HepG2 (cell line): ENCODE results near the gene XRCC2. TPM values are rescaled to one million over a fixed set of nuclear protein-coding genes. Genes with fewer than 3 reads are reported as not detected.

Experiments
- ATAC-seq: fragments of 200-7000 bp; cut with Tn5 transposase; 3 replicates; pipeline ENCODE4 v1.9.1; 2020; ENCODE audit warnings: mild to moderate bottlenecking, moderate library complexity
- BruUV-seq: library from RNA; stranded (reverse); fragments of 400-500 nt; replicated peaks from 2 replicates; lab custom pipeline; 2021; lab: Mats Ljungman, UMichigan
- CTCF ChIA-PET: fragments of 300-600 bp; formaldehyde crosslinking; extraction: SDS; loops from one replicate; lab custom pipeline; 2021; ENCODE audit warnings: low total read pairs, inconsistent platforms, low intra/inter-chr PET ratio; lab: Yijun Ruan, JAX
- POLR2A ChIA-PET: fragments of 350-600 bp; sonication (Branson Sonifier 250); formaldehyde crosslinking; loops from one replicate; lab custom pipeline; 2020; ENCODE audit warnings: antibody characterized with exemption, inconsistent platforms; lab: Yijun Ruan, JAX
- DNase-seq: peaks from one replicate; pipeline ENCODE4 v3.0.0-alpha.2; 2015; ENCODE audit warnings: low spot score
- FAIRE-seq: peaks from 3 replicates; lab custom pipeline; 2011; peaks lifted over from hg19 to GRCh38; lab: Jason Lieb, UNC
- H2AFZ ChIP-seq: one replicate; pipeline ENCODE4 v1.6.1; 2011; ENCODE audit warnings: low read length, inconsistent platforms
- H3K27ac ChIP-seq: fragments of 300-600 bp; 3 replicates; pipeline ENCODE4 v1.8.0; 2011; ENCODE audit warnings: mixed run types, mild to moderate bottlenecking, mixed read lengths, low read length, inconsistent platforms; ENCODE audit not compliant: insufficient read depth; ENCODE audit errors: extremely low read length
- H3K27me3 ChIP-seq, 2 experiments: fragments of 200-600 bp in 1 of 2; 2 replicates in 1 of 2; 3 replicates in 1 of 2; pipeline versions ENCODE4 v1.6.0 to v1.8.0; 2011; ENCODE audit warnings: low read length in 2 of 2, mild to moderate bottlenecking in 2 of 2, moderate library complexity in 2 of 2, inconsistent platforms in 1 of 2; ENCODE audit not compliant: insufficient read depth in 2 of 2, control insufficient read depth in 1 of 2
- H3K36me3 ChIP-seq, 2 experiments: fragments of 200-600 bp in 1 of 2; replicated peaks in 1 of 2; 2 replicates in 1 of 2; 3 replicates in 1 of 2; pipeline versions ENCODE4 v1.5.1 to v1.8.0; 2011; ENCODE audit warnings: low read length in 2 of 2, inconsistent platforms in 1 of 2; ENCODE audit not compliant: insufficient read depth in 2 of 2, control insufficient read depth in 1 of 2
- H3K4me1 ChIP-seq: 2 replicates; pipeline ENCODE4 v1.5.1; 2012; ENCODE audit warnings: low read length, inconsistent platforms; ENCODE audit not compliant: insufficient read depth
- H3K4me2 ChIP-seq: 2 replicates; pipeline ENCODE4 v1.6.0; 2011; ENCODE audit warnings: low read depth, low read length, inconsistent platforms
- H3K4me3 ChIP-seq, 3 experiments: fragments of 200-600 bp in 1 of 3; sonication (generic), shearing (Covaris generic) in 1 of 3; replicated peaks in 1 of 3; 2 replicates each; pipeline ENCODE4 v1.5.1; 2011 to 2016; ENCODE audit warnings: low read length in 3 of 3, inconsistent platforms in 2 of 3, low read depth in 2 of 3, mild to moderate bottlenecking in 2 of 3, control low read depth in 1 of 3, mixed read lengths in 1 of 3; ENCODE audit not compliant: insufficient read depth in 1 of 3
- H3K79me2 ChIP-seq: one replicate; pipeline ENCODE4 v1.6.1; 2011; ENCODE audit warnings: low read length, inconsistent platforms; ENCODE audit not compliant: insufficient read depth
- H3K9ac ChIP-seq: 2 replicates; pipeline ENCODE4 v1.6.0; 2011; ENCODE audit warnings: mild to moderate bottlenecking, low read depth, low read length, inconsistent platforms; ENCODE audit not compliant: insufficient read depth
- H3K9me3 ChIP-seq: 2 replicates; pipeline ENCODE4 v1.5.1; 2012; ENCODE audit warnings: mild to moderate bottlenecking, low read length
- H4K20me1 ChIP-seq: 2 replicates; pipeline ENCODE4 v1.6.0; 2011; ENCODE audit warnings: inconsistent platforms, mild to moderate bottlenecking, low read length, moderate library complexity; ENCODE audit not compliant: insufficient read depth
- AKAP8 ChIP-seq: sonication (generic); formaldehyde crosslinking; IDR thresholded peaks from 2 replicates; pipeline ENCODE4 v1.5.1; 2020; ENCODE audit warnings: mild to moderate bottlenecking, missing genetic modification reagents
- ATF1 ChIP-seq: IDR thresholded peaks from 2 replicates; pipeline ENCODE4 v1.6.1; 2016; ENCODE audit warnings: mild to moderate bottlenecking, control low read depth
- ATF7-NPFF ChIP-seq: sonication (generic); formaldehyde crosslinking; IDR thresholded peaks from 2 replicates; pipeline ENCODE4 v1.8.1; 2023; ENCODE audit warnings: mild to moderate bottlenecking, low read depth, missing genetic modification reagents, moderate library complexity
- JDP2 ChIP-seq: sonication (generic); formaldehyde crosslinking; IDR thresholded peaks from 2 replicates; pipeline ENCODE4 v1.8.1; 2022; ENCODE audit warnings: missing genetic modification reagents, borderline replicate concordance
- KAT2B ChIP-seq: fragments of 150-350 bp; IDR thresholded peaks from 2 replicates; pipeline ENCODE4 v1.6.1; 2014; ENCODE audit warnings: low read depth, low read length, borderline replicate concordance
- MLLT10 ChIP-seq: sonication (generic); formaldehyde crosslinking; IDR thresholded peaks from 2 replicates; pipeline ENCODE4 v1.4.0; 2020; ENCODE audit warnings: missing genetic modification reagents
- MTF2 ChIP-seq: sonication (generic); formaldehyde crosslinking; IDR thresholded peaks from 2 replicates; pipeline ENCODE4 v1.5.0; 2020; ENCODE audit warnings: missing genetic modification reagents, borderline replicate concordance
- SAP130 ChIP-seq: IDR thresholded peaks from 2 replicates; pipeline ENCODE4 v1.6.1; 2016; ENCODE audit warnings: low read depth
- SIX4 ChIP-seq: sonication (generic); formaldehyde crosslinking; IDR thresholded peaks from 2 replicates; pipeline ENCODE4 v1.4.0; 2020; ENCODE audit warnings: missing genetic modification reagents
- SMARCC2 ChIP-seq: fragments of 450-650 bp; IDR thresholded peaks from 2 replicates; pipeline ENCODE4 v1.6.1; 2017; ENCODE audit warnings: antibody characterized with exemption, mild to moderate bottlenecking
- TAF15 ChIP-seq: fragments of 200-400 bp; formaldehyde crosslinking; IDR thresholded peaks from one replicate; pipeline ENCODE4 v1.6.1; 2018; ENCODE audit warnings: mild to moderate bottlenecking, low read depth, low read length; ENCODE audit not compliant: poor library complexity, severe bottlenecking
- THAP11 ChIP-seq: IDR thresholded peaks from 2 replicates; pipeline ENCODE4 v1.6.1; 2016; ENCODE audit warnings: missing biosample characterization, missing genetic modification reagents
- ZNF121 ChIP-seq: sonication (generic); formaldehyde crosslinking; IDR thresholded peaks from 2 replicates; pipeline ENCODE4 v1.5.0; 2020; ENCODE audit warnings: mild to moderate bottlenecking, missing genetic modification reagents
- ZNF33A ChIP-seq: sonication (generic); formaldehyde crosslinking; IDR thresholded peaks from 2 replicates; pipeline ENCODE4 v1.5.1; 2020; ENCODE audit warnings: missing genetic modification reagents, mild to moderate bottlenecking, moderate library complexity, borderline replicate concordance
- ZNF431 ChIP-seq: sonication (generic); formaldehyde crosslinking; IDR thresholded peaks from 2 replicates; pipeline ENCODE4 v1.9.0; 2022; ENCODE audit warnings: missing genetic modification reagents, low read depth, mild to moderate bottlenecking, borderline replicate concordance
- ZNF562 ChIP-seq: sonication (generic); formaldehyde crosslinking; IDR thresholded peaks from 2 replicates; pipeline ENCODE4 v1.8.0; 2022; ENCODE audit warnings: missing genetic modification reagents, borderline replicate concordance
- WGBS: methylation state at CpG from one replicate; pipeline ENCODE4 v1.1.6; 2017; ENCODE audit warnings: low lambda C conversion rate; 5-methylcytosine and 5-hydroxymethylcytosine counted together
- in situ Hi-C: cut with HindIII; loops from 2 replicates; pipeline ENCODE4 v1.10.0; 2017; ENCODE audit warnings: low pct_unique_long_range_greater_than_20kb; ENCODE audit not compliant: extremely low pct_ligation_motif_present
- intact Hi-C: fragments of 100-400 bp; cut with micrococcal nuclease; formaldehyde crosslinking; loops from one replicate; pipeline ENCODE4 v1.10.0; 2022; ENCODE audit not compliant: unreplicated experiment
- polyA plus RNA-seq, 8 experiments: library from polyadenylated mRNA; depleted of rRNA in 3 of 8; stranded (reverse) in 7 of 8; unstranded in 1 of 8; fragments of >200 nt; fragmentation: Illumina TruSeq in 4 of 8; extraction: Trizol in 4 of 8; gene quantifications; 2 replicates each; pipeline versions ENCODE4 v1.2.1 to v1.2.3, GENCODE V29; 2011 to 2016; ENCODE audit warnings: low read depth in 4 of 8, missing spikeins in 1 of 8, mixed read lengths in 1 of 8; ENCODE audit not compliant: insufficient read depth in 1 of 8
- total RNA-seq, 5 experiments: library from RNA; depleted of rRNA; stranded (reverse); fragments of >200 nt; fragmentation: Illumina TruSeq; extraction: Trizol; gene quantifications; 2 replicates each; pipeline ENCODE4 v1.2.3, GENCODE V29; 2016; ENCODE audit warnings: low read depth in 1 of 5
- TF ChIP-seq, protein P1 (sequence below): sonication (generic); formaldehyde crosslinking; IDR thresholded peaks from 2 replicates; pipeline ENCODE4 v1.4.0; 2020; ENCODE audit warnings: missing genetic modification reagents
- TF ChIP-seq, protein P2 (sequence below): sonication (generic); formaldehyde crosslinking; IDR thresholded peaks from 2 replicates; pipeline ENCODE4 v1.8.1; 2023; ENCODE audit warnings: mild to moderate bottlenecking, missing genetic modification reagents, borderline replicate concordance

The XRCC2 gene
- total and polyA plus RNA-seq, 2 of the 13 experiments (the other 11 are each of a cell fraction or from before 2014, with no cell fraction given): 3.8 to 14.5 TPM

DNA sequence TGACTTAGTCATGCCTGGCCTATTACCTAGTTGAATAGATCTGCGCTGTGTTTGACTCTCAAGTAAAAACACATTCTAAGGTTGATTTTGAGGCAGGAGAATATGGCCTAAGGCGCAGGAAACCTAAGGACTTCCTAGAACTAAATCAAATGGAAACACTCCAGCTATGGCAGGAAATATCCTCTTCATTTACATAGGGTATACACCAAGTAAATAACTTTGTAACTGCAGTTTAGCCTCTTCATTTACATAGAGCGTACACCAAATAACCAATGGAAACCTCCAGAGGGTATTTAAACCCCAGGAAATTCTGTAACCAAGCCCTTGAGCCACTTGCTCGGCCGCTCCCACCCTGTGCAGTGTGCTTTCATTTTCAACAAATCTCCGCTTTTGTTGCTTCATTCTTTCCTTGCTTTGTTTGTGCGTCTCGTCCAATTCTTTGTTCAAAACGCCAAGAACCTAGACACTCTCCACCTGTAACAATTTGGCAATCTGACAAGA lies 35.6 kb upstream of the XRCC2 start (continued):
- no peak for TF ChIP-seq JDP2
- TF ChIP-seq, protein P1, sequence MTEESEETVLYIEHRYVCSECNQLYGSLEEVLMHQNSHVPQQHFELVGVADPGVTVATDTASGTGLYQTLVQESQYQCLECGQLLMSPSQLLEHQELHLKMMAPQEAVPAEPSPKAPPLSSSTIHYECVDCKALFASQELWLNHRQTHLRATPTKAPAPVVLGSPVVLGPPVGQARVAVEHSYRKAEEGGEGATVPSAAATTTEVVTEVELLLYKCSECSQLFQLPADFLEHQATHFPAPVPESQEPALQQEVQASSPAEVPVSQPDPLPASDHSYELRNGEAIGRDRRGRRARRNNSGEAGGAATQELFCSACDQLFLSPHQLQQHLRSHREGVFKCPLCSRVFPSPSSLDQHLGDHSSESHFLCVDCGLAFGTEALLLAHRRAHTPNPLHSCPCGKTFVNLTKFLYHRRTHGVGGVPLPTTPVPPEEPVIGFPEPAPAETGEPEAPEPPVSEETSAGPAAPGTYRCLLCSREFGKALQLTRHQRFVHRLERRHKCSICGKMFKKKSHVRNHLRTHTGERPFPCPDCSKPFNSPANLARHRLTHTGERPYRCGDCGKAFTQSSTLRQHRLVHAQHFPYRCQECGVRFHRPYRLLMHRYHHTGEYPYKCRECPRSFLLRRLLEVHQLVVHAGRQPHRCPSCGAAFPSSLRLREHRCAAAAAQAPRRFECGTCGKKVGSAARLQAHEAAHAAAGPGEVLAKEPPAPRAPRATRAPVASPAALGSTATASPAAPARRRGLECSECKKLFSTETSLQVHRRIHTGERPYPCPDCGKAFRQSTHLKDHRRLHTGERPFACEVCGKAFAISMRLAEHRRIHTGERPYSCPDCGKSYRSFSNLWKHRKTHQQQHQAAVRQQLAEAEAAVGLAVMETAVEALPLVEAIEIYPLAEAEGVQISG: no peak
- no peak for TF ChIP-seq MLLT10 (CRISPR knock-in tag)
- no peak for TF ChIP-seq KAT2B
- no peak for TF ChIP-seq ATF7-NPFF (CRISPR knock-in tag)
- TF ChIP-seq ZNF562: no peak

DNA sequence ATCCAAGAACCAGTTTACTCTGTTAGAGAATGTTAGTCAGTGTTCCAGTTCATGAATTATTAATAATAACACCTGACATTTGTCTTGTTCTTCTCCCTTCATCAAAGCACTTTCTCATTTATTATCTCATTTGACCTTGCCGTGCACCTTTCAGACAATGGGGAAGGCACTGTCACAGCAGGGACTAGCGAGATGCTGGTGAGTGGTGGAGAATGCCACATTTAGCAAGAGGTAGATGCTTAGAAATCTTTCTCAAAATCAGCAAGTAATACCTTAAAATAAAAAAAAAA lies 34.2 kb upstream of the XRCC2 start:
- CTCF ChIA-PET: no interaction called here
- no peak overlapping the region for H3K27ac ChIP-seq

More for the DNA sequence above, 34.2 kb upstream of the XRCC2 start:
- peaks cover 12% of the 10 kb centered on the region for H3K4me1 ChIP-seq
- BruUV-seq: no TSS peak
- in situ Hi-C loops: no loop called here
- DNase-seq: no peak
- no peaks in the 10 kb centered on the region for H3K36me3 ChIP-seq
- TF ChIP-seq, protein P2, sequence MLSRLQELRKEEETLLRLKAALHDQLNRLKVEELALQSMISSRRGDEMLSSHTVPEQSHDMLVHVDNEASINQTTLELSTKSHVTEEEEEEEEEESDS: no peak
- TF ChIP-seq SIX4: no peak
- no peak for TF ChIP-seq ZNF121
- no peak for TF ChIP-seq ATF1 (CRISPR knock-in tag)
- no peak for TF ChIP-seq TAF15
- no peak for TF ChIP-seq SMARCC2
- no peak for TF ChIP-seq AKAP8 (CRISPR knock-in tag)
- TF ChIP-seq SAP130 (CRISPR knock-in tag): no peak
- TF ChIP-seq ZNF33A: no peak
- TF ChIP-seq ZNF431 (CRISPR knock-in tag): no peak
- no peak for TF ChIP-seq KAT2B
- no peak for TF ChIP-seq THAP11 (CRISPR knock-in tag)
- TF ChIP-seq MTF2 (CRISPR knock-in tag): no peak
- TF ChIP-seq, all 625 proteins: peak for 0
- FAIRE-seq (no peak), ATAC-seq (no peak)
- peaks cover 6% of the 10 kb centered on the region for H3K9me3 ChIP-seq
- POLR2A ChIA-PET: no interaction called here
- intact Hi-C loops: loop anchor here (2.0 kb wide), 1 partner anchor 113 kb away; no protein-coding TSS in a partner anchor
- H3K4me2 ChIP-seq: no peak overlapping the region
- no peak overlapping the region for H3K9ac ChIP-seq
- WGBS: 39% methylated on average over 2 of the region's 2 CpGs
- no peaks in the 10 kb centered on the region for H3K27me3 ChIP-seq
- no peak overlapping the region for H3K4me3 ChIP-seq
- no peaks in the 10 kb centered on the region for H4K20me1 ChIP-seq
- H3K79me2 ChIP-seq: no peaks in the 10 kb centered on the region
- H2AFZ ChIP-seq: no peak overlapping the region
